Nephron (organoid): Measurements from ENCODE around the gene RSPH4A.
A peak's percentile ranks its signal among the peaks of the same experiment; 100 is the strongest.

ENCODE experiments used
- H3K27ac Mint-ChIP-seq, 3 experiments: 2 replicates each; pipeline ENCODE4 v1.8.0; 2020; ENCODE audit warnings: mixed read lengths in 3 of 3, mild to moderate bottlenecking in 2 of 3, moderate library complexity in 1 of 3
- H3K27me3 Mint-ChIP-seq: 2 replicates; pipeline ENCODE4 v1.8.0; 2021; ENCODE audit warnings: low read depth, mild to moderate bottlenecking, moderate library complexity, mixed read lengths
- H3K36me3 Mint-ChIP-seq: 2 replicates; pipeline ENCODE4 v1.8.0; 2020; ENCODE audit warnings: low read depth, mixed read lengths
- H3K4me1 Mint-ChIP-seq: 2 replicates; pipeline ENCODE4 v1.8.0; 2020; ENCODE audit warnings: mixed read lengths
- H3K4me3 Mint-ChIP-seq, 3 experiments: 2 replicates each; pipeline ENCODE4 v1.8.0; 2020; ENCODE audit warnings: mild to moderate bottlenecking in 3 of 3, mixed read lengths in 3 of 3, moderate library complexity in 2 of 3
- H3K9me3 Mint-ChIP-seq: 2 replicates; pipeline ENCODE4 v1.8.0; 2020; ENCODE audit warnings: mixed read lengths
- CTCF ChIP-seq, 3 experiments: fragments of 200-600 bp; sonication (generic); IDR thresholded peaks; one replicate each; pipeline ENCODE4 v1.5.0; 2021; ENCODE audit warnings: antibody characterized with exemption in 3 of 3; ENCODE audit not compliant: unreplicated experiment in 3 of 3

The RSPH4A gene

GRCh38 chr6:116615937-116616736 is at the start of gene RSPH4A:
Gene RSPH4A, plus strand, starts transcription at chr6:116616479. Its CDS starts 145 bp downstream, at chr6:116616624.
- Mint-ChIP-seq H3K36me3 (no peaks in the 10 kb centered on the region), H3K27me3 (peaks cover 18% of the 10 kb centered on the region), H3K4me1 (peaks cover 6% of the 10 kb centered on the region), H3K27ac (peak within 1 kb of the TSS; percentile 32 to 87 (median 78)), H3K9me3 (no peaks in the 10 kb centered on the region), H3K4me3 (peak within 1 kb of the TSS; percentile 88 to 92 (median 91))
- TF ChIP-seq CTCF (IDR thresholded peaks at IDR 0.05; ENCODE audit: unreplicated experiment in 3 of 3): no peak

DNA sequence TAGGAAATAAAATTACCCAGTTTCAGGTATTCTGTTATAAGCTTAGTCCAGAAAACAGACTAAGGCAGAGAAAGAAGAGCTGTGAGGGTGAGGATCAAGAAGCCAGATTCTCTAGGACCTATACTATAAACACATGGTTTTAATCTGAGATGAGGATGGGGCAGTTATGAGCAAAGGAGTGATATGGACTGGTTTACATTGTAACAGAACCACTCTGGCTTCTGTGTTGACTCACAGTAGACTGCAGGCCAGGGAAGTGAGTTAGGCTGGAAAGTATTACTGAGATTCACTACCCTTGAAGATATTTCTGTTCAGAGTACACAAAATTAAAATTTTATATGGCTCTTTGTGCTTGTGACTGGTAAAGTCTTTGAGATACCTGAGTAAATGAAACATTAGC is 48.2 kb upstream of the RSPH4A start:
- peak overlapping the region in 2 of 3 experiments; percentile 37 to 40 for H3K4me3 Mint-ChIP-seq
- H3K4me1 Mint-ChIP-seq: peaks cover 18% of the 10 kb centered on the region
- TF ChIP-seq CTCF (IDR thresholded peaks at IDR 0.05; ENCODE audit: unreplicated experiment in 3 of 3): no peak
- H3K9me3 Mint-ChIP-seq: no peaks in the 10 kb centered on the region
- H3K27me3 Mint-ChIP-seq: peaks cover 4% of the 10 kb centered on the region
- peak overlapping the region in 1 of 3 experiments; percentile 42 for H3K27ac Mint-ChIP-seq
- no peaks in the 10 kb centered on the region for H3K36me3 Mint-ChIP-seq

GRCh38 chr6:116568821-116569755 is 47.2 kb upstream of the RSPH4A start:
- Mint-ChIP-seq H3K36me3 (peaks cover 2% of the 10 kb centered on the region), H3K4me1 (peaks cover 28% of the 10 kb centered on the region), H3K4me3 (peak overlapping the region; percentile 57 to 75 (median 69)), H3K9me3 (no peaks in the 10 kb centered on the region), H3K27ac (peak overlapping the region in 1 of 3 experiments; percentile 6), H3K27me3 (peaks cover 4% of the 10 kb centered on the region)
- no peak for TF ChIP-seq CTCF (IDR thresholded peaks at IDR 0.05; ENCODE audit: unreplicated experiment in 3 of 3)

- H3K9me3 Mint-ChIP-seq: no peaks in the 10 kb centered on the region
- peak within 1 kb of the TSS; percentile 94 to 99 (median 98) for H3K27ac Mint-ChIP-seq
- peak within 1 kb of the TSS; percentile 96 to 99 (median 97) for H3K4me3 Mint-ChIP-seq
- H3K27me3 Mint-ChIP-seq: peaks cover 4% of the 10 kb centered on the region
- peaks cover 31% of the 10 kb centered on the region for H3K4me1 Mint-ChIP-seq
- peaks cover 12% of the 10 kb centered on the region for H3K36me3 Mint-ChIP-seq
- TF ChIP-seq CTCF (IDR thresholded peaks at IDR 0.05; ENCODE audit: unreplicated experiment in 3 of 3): no peak
Observed at GRCh38 chr6:116570856-116571682, 45.2 kb upstream of the RSPH4A start, which contains the start of gene RWDD1. Gene RWDD1, plus strand, starts transcription at chr6:116571504. Its CDS starts 79 bp downstream, at chr6:116571583.

DNA sequence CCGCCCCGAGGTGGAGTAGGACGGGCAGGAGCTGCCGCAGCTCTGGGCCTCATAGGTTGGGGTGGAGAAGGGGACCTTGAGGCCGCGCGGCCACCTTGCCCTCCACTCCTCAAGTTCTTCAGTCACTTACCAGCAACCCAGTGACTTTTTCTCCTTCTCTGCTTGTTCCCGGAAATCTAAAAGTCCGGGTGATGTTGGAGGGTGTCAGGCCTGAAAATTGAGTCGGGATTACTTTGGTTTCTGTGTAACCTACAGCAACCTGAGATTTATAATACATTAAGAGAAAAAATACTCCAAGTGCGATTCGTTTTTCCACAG is 44.6 kb upstream of the RSPH4A start:
- Mint-ChIP-seq H3K36me3 (peaks cover 17% of the 10 kb centered on the region), H3K27me3 (peaks cover 4% of the 10 kb centered on the region), H3K4me3 (peak overlapping the region; percentile 96 to 99 (median 97)), H3K9me3 (no peaks in the 10 kb centered on the region), H3K27ac (peak overlapping the region; percentile 94 to 99 (median 98)), H3K4me1 (peaks cover 36% of the 10 kb centered on the region)
- no peak for TF ChIP-seq CTCF (IDR thresholded peaks at IDR 0.05; ENCODE audit: unreplicated experiment in 3 of 3)
